Spleen (tissue), 13 donors: ENCODE data around the gene PDGFRA. TPM values are rescaled to one million over a fixed set of nuclear protein-coding genes. Genes with fewer than 3 reads are reported as not detected.

ENCODE experiments used
- DNase-seq: peaks from one replicate; pipeline ENCODE4 v3.0.0-alpha.2; 2020
- H3K27ac ChIP-seq, 8 donors: fragments of 200-600 bp; sonication (generic) in 7 of 8; 1 replicate in 4 of 8; 2 replicates in 4 of 8; pipeline versions ENCODE4 v1.5.0 to v1.8.0; 2016 to 2021; ENCODE audit warnings: inconsistent platforms in 4 of 8, mild to moderate bottlenecking in 4 of 8, moderate library complexity in 1 of 8
- H3K27me3 ChIP-seq, 7 donors: fragments of 200-600 bp; sonication (generic) in 6 of 7; replicated peaks in 1 of 7; 1 replicate in 4 of 7; 2 replicates in 3 of 7; pipeline versions ENCODE4 v1.5.0 to v1.8.0; 2016 to 2021; ENCODE audit warnings: inconsistent platforms in 3 of 7, mild to moderate bottlenecking in 1 of 7
- H3K36me3 ChIP-seq, 6 donors: fragments of 200-600 bp; sonication (generic) in 5 of 6; 1 replicate in 4 of 6; 2 replicates in 2 of 6; pipeline versions ENCODE4 v1.5.0 to v1.8.0; 2016 to 2021; ENCODE audit warnings: inconsistent platforms in 2 of 6
- H3K4me1 ChIP-seq, 6 donors: fragments of 200-600 bp; sonication (generic) in 5 of 6; 1 replicate in 3 of 6; 2 replicates in 3 of 6; pipeline versions ENCODE4 v1.5.0 to v1.8.0; 2016 to 2021; ENCODE audit warnings: inconsistent platforms in 3 of 6
- H3K4me3 ChIP-seq, 8 donors: fragments of 200-600 bp; sonication (generic) in 7 of 8; 1 replicate in 4 of 8; 2 replicates in 4 of 8; pipeline versions ENCODE4 v1.5.0 to v1.8.0; 2016 to 2021; ENCODE audit warnings: inconsistent platforms in 4 of 8, mild to moderate bottlenecking in 4 of 8, moderate library complexity in 2 of 8
- H3K9me3 ChIP-seq, 8 donors: fragments of 200-600 bp; sonication (generic) in 7 of 8; 1 replicate in 4 of 8; 2 replicates in 4 of 8; pipeline versions ENCODE4 v1.5.0 to v1.8.0; 2016 to 2021; ENCODE audit warnings: inconsistent platforms in 4 of 8
- CTCF ChIP-seq, 11 experiments: fragments of 200-600 bp in 7 of 11; fragments of 450-650 bp in 4 of 11; sonication (generic) in 4 of 11; IDR thresholded peaks in 8 of 11; conservative IDR thresholded peaks in 3 of 11; 1 replicate in 7 of 11; 2 replicates in 4 of 11; pipeline versions ENCODE4 v1.4.0 to v1.8.0; 2016 to 2021; ENCODE audit warnings: antibody characterized with exemption in 11 of 11, inconsistent platforms in 4 of 11, mild to moderate bottlenecking in 1 of 11
- POLR2A ChIP-seq, 3 donors: fragments of 450-650 bp; IDR thresholded peaks; one replicate each; pipeline ENCODE4 v1.5.1; 2017; ENCODE audit warnings: antibody characterized with exemption in 3 of 3, mild to moderate bottlenecking in 1 of 3
- POLR2AphosphoS5 ChIP-seq, 3 donors: sonication (generic); formaldehyde crosslinking; IDR thresholded peaks; one replicate each; pipeline ENCODE4 v1.5.1; 2017; ENCODE audit warnings: antibody characterized with exemption in 3 of 3
- WGBS, 5 donors: extraction: QIAGEN DNeasy Blood & Tissue Kit in 3 of 5; methylation state at CpG; one replicate each; pipeline versions ENCODE4 v1.1.5 to v1.1.7; 2013 to 2018; 5-methylcytosine and 5-hydroxymethylcytosine counted together
- intact Hi-C: fragments of 100-400 bp; cut with DNase I; formaldehyde crosslinking; loops from one replicate; pipeline ENCODE4 v1.15.0; 2023; ENCODE audit warnings: low total_unique reads
- long read RNA-seq, 2 donors: transcript quantifications; one replicate each; lab custom pipeline, GENCODE V29; 2026
- polyA plus RNA-seq, 3 donors: library from polyadenylated mRNA; stranded (reverse); fragments of 200-250 nt; gene quantifications; one replicate each; pipeline ENCODE4 v1.2.1, GENCODE V29; 2013
- total RNA-seq, 7 donors: library from RNA; depleted of rRNA in 3 of 7; stranded (reverse); fragments of >200 nt in 3 of 7; fragmentation: NEBNext Ultra II Directional in 4 of 7; extraction: Animal tissue kit (Norgen Biotek cat#: 25700) in 4 of 7; gene quantifications; one replicate each; pipeline versions ENCODE4 v1.1.0 to v1.2.1, GENCODE V29; 2016 to 2021
- donor health status: healthy with polysubstance abuse.
- donor health status: DM: no; HTN: no; CAD: no; lungs with moderate emphysema.
- donor health status: DM: no; HTN: no; CAD: no.
- donor health status: Bipolar disorder and iron deficiency.
- donor health status: healthy.
- donor health status: DM: no; HTN: no; CAD: no.
- donor health status: DM: yes; HTN: yes; CAD: no.

Gene PDGFRA
- total RNA-seq (100 to 1,000 TPM in 5 of 7 donors, 10 to 100 TPM in 2; 49.3 to 399 (median 294) TPM), polyA plus RNA-seq (10 to 100 TPM; 11.1 to 22.7 (median 18.4) TPM)
- long read RNA-seq, donor 1, full-length matches to known transcripts, result 9 of 24 reads
- long read RNA-seq, donor 1, partial matches to known transcripts, result 15 of 24 reads
- long read RNA-seq, donor 1, other reads (novel, unspliced or antisense), result 0 of 24 reads
- long read RNA-seq, donor 2, full-length matches to known transcripts, result 5 of 56 reads
- long read RNA-seq, donor 2, partial matches to known transcripts, result 51 of 56 reads
- long read RNA-seq, donor 2, other reads (novel, unspliced or antisense), result 0 of 56 reads

GRCh38 chr4:54228961-54229501, at the start of gene PDGFRA:
Gene PDGFRA, plus strand, starts transcription at chr4:54229293. Its CDS starts 29,476 bp downstream, at chr4:54258769.
- no peak for TF ChIP-seq CTCF (IDR thresholded peaks at IDR 0.05 in 8 of 11, conservative IDR thresholded peaks at IDR 0.05 in 3 of 11)
- TF ChIP-seq POLR2AphosphoS5 (IDR thresholded peaks at IDR 0.05), result peak in 1 of 3 donors; percentile 41
- TF ChIP-seq POLR2A (IDR thresholded peaks at IDR 0.05), result peak in 1 of 3 donors; percentile 6
- Histone ChIP-seq H3K4me1 (peaks cover 35 to 93% (median 72%) of the 10 kb centered on the region in 6 donors), H3K27ac (peak within 1 kb of the TSS in 7 of 8 donors; percentile 58 to 80 (median 71)), H3K36me3 (no peaks in the 10 kb centered on the region), H3K27me3 (peaks cover 3 to 100% (median 90%) of the 10 kb centered on the region in 7 donors), H3K4me3 (peak within 1 kb of the TSS; percentile 15 to 81 (median 54)), H3K9me3 (no peaks in the 10 kb centered on the region)
- DNase-seq, result no peak
- intact Hi-C loops, result no loop called here
- WGBS, 5 donors, result 9 to 12% (median 10%) methylated on average over 15 of the region's 15 CpGs

DNA sequence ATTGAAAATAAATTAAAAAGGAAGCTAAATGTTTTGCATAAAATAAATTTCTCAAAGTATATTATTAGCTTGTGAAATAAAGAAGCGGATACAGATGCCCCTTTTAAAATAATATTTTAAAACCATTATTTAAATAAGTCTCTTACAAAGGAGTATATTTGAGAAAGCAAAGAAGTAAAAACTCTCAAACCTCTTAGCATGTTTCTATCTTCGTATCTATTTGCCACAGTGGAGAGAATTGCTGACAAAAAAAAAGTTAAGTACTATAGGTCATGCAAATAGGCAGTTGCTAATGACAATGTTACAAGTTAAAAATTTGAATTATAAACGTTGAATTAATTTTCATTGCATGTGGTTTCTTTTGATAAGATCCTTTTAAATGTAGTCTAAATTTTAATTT, 44.5 kb upstream of the PDGFRA start:
- Histone ChIP-seq H3K4me3 (no peak overlapping the region), H3K27me3 (no peaks in the 10 kb centered on the region), H3K4me1 (no peaks in the 10 kb centered on the region), H3K9me3 (no peaks in the 10 kb centered on the region), H3K36me3 (no peaks in the 10 kb centered on the region), H3K27ac (no peak overlapping the region)
- intact Hi-C loops, result no loop called here
- WGBS, 5 donors, result 52 to 66% (median 61%) methylated on average over 3 of the region's 3 CpGs
- TF ChIP-seq CTCF (IDR thresholded peaks at IDR 0.05 in 8 of 11, conservative IDR thresholded peaks at IDR 0.05 in 3 of 11) (no peak), POLR2AphosphoS5 (IDR thresholded peaks at IDR 0.05) (no peak), POLR2A (IDR thresholded peaks at IDR 0.05) (no peak)
- no peak for DNase-seq

DNA sequence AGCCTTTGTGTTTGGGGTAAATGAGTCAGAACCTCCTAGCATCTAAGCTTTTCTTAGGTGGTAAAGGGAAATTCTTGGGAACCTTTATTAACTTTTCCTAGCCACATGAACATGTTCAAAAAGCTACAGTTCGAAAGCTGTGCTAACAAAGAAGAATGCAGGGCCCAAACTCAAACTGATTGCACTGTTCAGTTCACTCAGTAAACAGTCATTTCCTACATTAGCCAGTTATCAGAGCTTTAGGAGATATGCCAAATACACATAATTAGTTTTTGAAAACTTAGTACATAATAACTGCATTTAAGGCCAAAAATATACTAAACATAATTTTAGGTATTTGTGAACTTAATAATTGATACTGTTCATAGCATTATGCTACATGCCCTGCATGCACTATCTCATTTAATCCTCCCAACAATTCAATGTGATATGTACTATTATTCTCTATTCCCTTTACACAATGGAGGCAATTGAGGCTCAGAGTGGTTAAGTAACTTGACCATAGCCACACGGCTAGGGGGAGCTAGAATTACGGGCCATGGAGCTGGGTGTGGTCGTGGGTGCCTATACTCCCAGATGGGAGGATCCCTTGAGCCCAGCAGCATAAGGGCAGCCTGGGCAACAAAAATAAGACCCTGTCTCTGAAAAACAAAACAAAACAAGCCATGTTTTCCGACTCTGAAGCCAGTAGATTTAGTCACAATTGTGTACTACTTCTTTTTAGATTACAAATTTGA, 43.9 kb upstream of the PDGFRA start:
- DNase-seq, result no peak

More for the DNA sequence above, 43.9 kb upstream of the PDGFRA start:
- H3K4me3 ChIP-seq, result no peak overlapping the region
- no peaks in the 10 kb centered on the region for H3K9me3 ChIP-seq
- intact Hi-C loops, result no loop called here
- no peaks in the 10 kb centered on the region for H3K27me3 ChIP-seq
- no peaks in the 10 kb centered on the region for H3K36me3 ChIP-seq
- no peak overlapping the region for H3K27ac ChIP-seq
- TF ChIP-seq POLR2A (IDR thresholded peaks at IDR 0.05) (no peak), CTCF (IDR thresholded peaks at IDR 0.05 in 8 of 11, conservative IDR thresholded peaks at IDR 0.05 in 3 of 11) (no peak), POLR2AphosphoS5 (IDR thresholded peaks at IDR 0.05) (no peak)
- WGBS, 5 donors, result 63 to 84% (median 81%) methylated on average over 5 of the region's 5 CpGs
- H3K4me1 ChIP-seq, result no peaks in the 10 kb centered on the region
